ENCODE results near the gene POLD1. TPM values are rescaled to one million over a fixed set of nuclear protein-coding genes. Genes with fewer than 3 reads are reported as not detected.

POLD1 gene
- total RNA-seq, 6 experiments from 2014 or later = 21.7 to 37.8 (median 33.7) TPM

DNA sequence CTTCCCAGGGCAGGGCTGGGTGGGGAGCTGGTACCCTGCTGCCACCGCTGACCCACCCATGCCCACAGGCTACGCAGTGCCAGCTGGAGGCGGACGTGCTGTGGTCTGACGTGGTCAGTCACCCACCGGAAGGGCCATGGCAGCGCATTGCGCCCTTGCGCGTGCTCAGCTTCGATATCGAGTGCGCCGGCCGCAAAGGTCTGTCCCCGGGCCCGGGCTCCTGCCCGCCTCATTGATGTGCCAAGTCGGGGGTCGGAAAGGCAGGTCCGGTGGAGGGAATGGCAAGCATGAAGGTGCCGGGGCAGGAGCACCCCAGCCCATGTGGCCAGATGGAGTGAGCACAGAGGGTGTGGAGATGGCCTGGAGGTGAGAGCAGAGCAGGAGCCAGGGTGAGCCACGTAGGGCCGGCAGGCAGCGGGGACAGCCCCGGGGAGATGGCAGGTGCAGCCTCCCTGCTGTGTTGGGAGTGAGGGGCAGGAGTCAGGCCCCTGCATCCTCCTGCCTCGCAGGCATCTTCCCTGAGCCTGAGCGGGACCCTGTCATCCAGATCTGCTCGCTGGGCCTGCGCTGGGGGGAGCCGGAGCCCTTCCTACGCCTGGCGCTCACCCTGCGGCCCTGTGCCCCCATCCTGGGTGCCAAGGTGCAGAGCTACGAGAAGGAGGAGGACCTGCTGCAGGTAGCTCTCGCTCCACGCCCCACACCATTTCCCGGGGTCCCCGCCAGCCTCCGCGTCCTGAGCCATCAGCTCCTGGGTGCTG lies 18.6 kb downstream of the POLD1 start:
- Mint-ChIP-seq H3K4me1 (ENCODE audit: low read depth) (no peaks in the 10 kb centered on the region), H3K27ac (no peak overlapping the region), H3K9me3 (no peaks in the 10 kb centered on the region), H3K27me3 (ENCODE audit: insufficient read depth) (no peaks in the 10 kb centered on the region; the same call in 1 of the 2 replicates), H3K36me3 (ENCODE audit: low read depth) (peaks cover 10% of the 10 kb centered on the region; the same call in 1 of the 2 replicates), H3K4me3 (no peak overlapping the region)
- no peak for DNase-seq
- TF ChIP-seq, protein P1, sequence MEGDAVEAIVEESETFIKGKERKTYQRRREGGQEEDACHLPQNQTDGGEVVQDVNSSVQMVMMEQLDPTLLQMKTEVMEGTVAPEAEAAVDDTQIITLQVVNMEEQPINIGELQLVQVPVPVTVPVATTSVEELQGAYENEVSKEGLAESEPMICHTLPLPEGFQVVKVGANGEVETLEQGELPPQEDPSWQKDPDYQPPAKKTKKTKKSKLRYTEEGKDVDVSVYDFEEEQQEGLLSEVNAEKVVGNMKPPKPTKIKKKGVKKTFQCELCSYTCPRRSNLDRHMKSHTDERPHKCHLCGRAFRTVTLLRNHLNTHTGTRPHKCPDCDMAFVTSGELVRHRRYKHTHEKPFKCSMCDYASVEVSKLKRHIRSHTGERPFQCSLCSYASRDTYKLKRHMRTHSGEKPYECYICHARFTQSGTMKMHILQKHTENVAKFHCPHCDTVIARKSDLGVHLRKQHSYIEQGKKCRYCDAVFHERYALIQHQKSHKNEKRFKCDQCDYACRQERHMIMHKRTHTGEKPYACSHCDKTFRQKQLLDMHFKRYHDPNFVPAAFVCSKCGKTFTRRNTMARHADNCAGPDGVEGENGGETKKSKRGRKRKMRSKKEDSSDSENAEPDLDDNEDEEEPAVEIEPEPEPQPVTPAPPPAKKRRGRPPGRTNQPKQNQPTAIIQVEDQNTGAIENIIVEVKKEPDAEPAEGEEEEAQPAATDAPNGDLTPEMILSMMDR (IDR thresholded peaks at IDR 0.05) = no peak

DNA sequence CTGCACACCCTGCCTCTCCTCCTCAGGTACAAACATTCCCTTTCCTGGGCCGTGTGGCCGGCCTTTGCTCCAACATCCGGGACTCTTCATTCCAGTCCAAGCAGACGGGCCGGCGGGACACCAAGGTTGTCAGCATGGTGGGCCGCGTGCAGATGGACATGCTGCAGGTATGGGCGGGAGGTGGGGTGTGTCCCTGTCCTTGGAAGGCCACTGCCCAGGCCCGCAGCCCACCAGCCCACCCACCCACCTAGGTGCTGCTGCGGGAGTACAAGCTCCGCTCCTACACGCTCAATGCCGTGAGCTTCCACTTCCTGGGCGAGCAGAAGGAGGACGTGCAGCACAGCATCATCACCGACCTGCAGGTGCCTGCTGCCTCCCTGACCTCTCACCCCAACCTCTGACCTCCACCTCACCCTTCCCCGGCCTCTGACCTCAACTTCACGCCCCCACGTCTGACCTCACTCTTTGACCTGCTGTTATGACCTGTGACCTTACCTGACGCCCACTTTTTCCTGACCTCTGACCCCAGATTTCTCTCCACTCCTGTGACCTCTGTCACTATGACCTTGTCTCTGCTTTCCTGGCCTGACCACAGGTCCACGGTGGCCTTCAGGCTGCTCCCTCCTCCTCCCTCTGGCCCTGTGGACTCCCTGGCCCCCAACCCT lies 22.1 kb downstream of the POLD1 start:
- H3K36me3 Mint-ChIP-seq (ENCODE audit: low read depth) = peaks cover 10% of the 10 kb centered on the region; the same call in 1 of the 2 replicates
- no peaks in the 10 kb centered on the region for H3K4me1 Mint-ChIP-seq (ENCODE audit: low read depth)
- H3K27ac Mint-ChIP-seq = no peak overlapping the region

DNA sequence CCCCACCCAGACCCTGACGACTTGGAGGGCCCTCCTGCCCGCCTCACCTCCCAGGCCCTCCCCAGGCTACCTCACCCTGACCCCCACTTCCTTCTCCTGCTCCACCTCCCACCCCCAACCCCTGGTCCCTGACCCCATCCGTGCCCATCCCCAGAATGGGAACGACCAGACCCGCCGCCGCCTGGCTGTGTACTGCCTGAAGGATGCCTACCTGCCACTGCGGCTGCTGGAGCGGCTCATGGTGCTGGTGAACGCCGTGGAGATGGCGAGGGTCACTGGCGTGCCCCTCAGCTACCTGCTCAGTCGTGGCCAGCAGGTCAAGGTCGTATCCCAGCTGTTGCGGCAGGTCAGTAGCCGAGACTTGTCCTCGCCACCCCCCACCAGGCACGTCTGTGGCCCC lies 22.7 kb downstream of the POLD1 start:
- Mint-ChIP-seq H3K36me3 (ENCODE audit: low read depth) (peaks cover 10% of the 10 kb centered on the region; the same call in 1 of the 2 replicates), H3K9me3 (no peaks in the 10 kb centered on the region), H3K27ac (no peak overlapping the region), H3K27me3 (ENCODE audit: insufficient read depth) (no peaks in the 10 kb centered on the region), H3K4me3 (no peak overlapping the region), H3K4me1 (ENCODE audit: low read depth) (no peaks in the 10 kb centered on the region)
- TF ChIP-seq, protein P1 (IDR thresholded peaks at IDR 0.05) = no peak
- DNase-seq = no peak

More for the DNA sequence above, 22.1 kb downstream of the POLD1 start:
- no peaks in the 10 kb centered on the region for H3K27me3 Mint-ChIP-seq (ENCODE audit: insufficient read depth)
- DNase-seq = no peak
- TF ChIP-seq, protein P1 (IDR thresholded peaks at IDR 0.05) = no peak
- no peak overlapping the region for H3K4me3 Mint-ChIP-seq
- H3K9me3 Mint-ChIP-seq = no peaks in the 10 kb centered on the region

DNA sequence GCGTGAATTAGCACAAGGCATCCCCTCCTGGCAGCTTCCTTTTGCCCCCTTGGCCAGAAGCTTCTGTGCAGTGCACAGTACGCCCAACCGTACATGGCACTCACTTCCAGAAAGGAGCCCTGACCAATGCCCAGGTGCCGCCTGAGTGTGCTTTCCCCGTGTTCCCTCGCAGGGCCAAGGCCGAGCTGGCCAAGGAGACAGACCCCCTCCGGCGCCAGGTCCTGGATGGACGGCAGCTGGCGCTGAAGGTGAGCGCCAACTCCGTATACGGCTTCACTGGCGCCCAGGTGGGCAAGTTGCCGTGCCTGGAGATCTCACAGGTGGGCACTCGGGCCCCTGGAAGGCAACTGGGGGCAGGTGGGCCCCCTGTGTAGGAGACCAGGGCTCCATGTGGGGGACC lies 25.2 kb downstream of the POLD1 start:
- TF ChIP-seq, protein P1 (IDR thresholded peaks at IDR 0.05) = no peak
- Mint-ChIP-seq H3K27me3 (ENCODE audit: insufficient read depth) (peaks cover 2% of the 10 kb centered on the region; the same call in 1 of the 2 replicates), H3K4me3 (no peak overlapping the region), H3K9me3 (no peaks in the 10 kb centered on the region), H3K4me1 (ENCODE audit: low read depth) (no peaks in the 10 kb centered on the region), H3K36me3 (ENCODE audit: low read depth) (peaks cover 11% of the 10 kb centered on the region; the same call in 1 of the 2 replicates), H3K27ac (no peak overlapping the region)
- no peak for DNase-seq

DNA sequence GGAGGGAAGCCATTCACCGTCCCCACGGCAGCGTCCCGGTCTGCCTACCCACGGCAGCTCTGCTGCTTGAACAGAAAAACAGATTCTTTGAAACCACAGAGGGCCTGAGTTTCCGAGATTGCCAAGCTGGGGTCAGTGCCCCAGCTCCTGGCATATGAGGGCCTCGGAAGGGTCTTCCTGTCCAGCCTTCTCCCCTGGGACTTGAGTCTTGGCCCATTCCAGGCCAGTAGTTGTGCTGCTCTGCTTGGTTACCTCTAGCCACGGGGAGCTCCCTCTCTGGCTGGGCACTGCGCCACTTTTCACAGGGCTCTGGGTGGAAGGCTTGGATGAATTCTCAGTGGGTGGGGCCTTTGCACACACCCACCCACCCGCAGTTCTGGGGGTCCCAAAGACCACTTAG lies 26.0 kb downstream of the POLD1 start:
- TF ChIP-seq, protein P1 (IDR thresholded peaks at IDR 0.05) = no peak
- Mint-ChIP-seq H3K36me3 (ENCODE audit: low read depth) (peaks cover 11% of the 10 kb centered on the region; the same call in 1 of the 2 replicates), H3K4me3 (no peak overlapping the region), H3K27ac (no peak overlapping the region), H3K4me1 (ENCODE audit: low read depth) (no peaks in the 10 kb centered on the region), H3K27me3 (ENCODE audit: insufficient read depth) (peaks cover 2% of the 10 kb centered on the region; the same call in 1 of the 2 replicates), H3K9me3 (no peaks in the 10 kb centered on the region)
- DNase-seq = no peak
